NCI-H2107 (cell line): ENCODE data around the gene CNTFR.

Experiments used
- DNase-seq: peaks from one replicate; lab custom pipeline; 2025; lab: John Stamatoyannopoulos, UW

The CNTFR gene

DNA sequence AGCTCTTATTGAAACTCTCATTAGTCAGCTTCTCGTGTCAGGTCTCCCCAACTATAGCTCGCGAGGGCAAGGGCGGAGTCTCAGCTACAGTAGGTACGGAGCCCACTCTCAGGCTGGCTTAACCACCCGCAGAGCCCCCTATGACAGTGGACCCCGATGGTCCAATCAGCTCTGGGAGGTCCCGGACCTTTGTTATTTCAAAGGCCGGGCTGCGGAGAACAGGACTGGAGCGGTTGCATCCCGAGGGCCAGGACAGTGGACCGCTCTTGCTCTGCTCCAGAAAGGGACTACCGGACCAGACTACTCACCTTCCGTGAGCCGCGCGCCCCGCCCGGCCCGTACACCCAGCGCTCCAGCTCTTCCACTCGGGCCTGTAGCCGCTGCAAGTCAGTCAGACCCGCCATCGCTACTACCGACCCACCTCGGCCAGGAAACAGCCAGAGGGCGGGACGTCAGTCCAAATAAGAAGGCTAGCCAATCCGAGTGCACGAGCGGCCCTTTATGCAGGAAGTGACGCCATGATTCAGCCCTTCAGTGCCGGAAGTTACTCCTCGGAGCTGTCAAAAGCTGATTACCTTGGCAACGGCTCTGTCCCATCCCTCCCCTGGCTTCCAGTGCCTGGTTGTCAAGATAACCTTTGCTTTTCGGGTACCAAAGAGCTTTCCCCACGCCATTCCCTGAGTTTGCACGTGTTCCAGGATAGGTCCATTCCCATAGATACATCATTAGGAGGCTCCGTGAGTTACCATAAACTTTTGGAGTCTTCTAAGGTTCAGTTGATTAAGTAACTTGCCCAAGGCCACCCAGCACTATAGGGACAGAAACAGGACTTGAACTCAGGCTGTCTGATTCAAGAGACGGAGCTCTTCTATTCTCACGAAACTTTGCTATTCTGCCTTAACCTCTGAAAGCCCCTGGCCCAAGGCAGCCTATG lies 30.8 kb upstream of the CNTFR start, which contains the start of gene DCTN3:
Gene DCTN3, minus strand, starts transcription at position 435 of the 934 bp plus-strand sequence. Its CDS starts 31 bp downstream, at position 404.
- peak; percentile 91 for DNase-seq

GRCh38 chr9:34615132-34615531 lies 25.6 kb upstream of the CNTFR start:
- DNase-seq, result no peak

- peak; percentile 52 for DNase-seq
Measured at GRCh38 chr9:34612788-34613390, 23.4 kb upstream of the CNTFR start.

DNA sequence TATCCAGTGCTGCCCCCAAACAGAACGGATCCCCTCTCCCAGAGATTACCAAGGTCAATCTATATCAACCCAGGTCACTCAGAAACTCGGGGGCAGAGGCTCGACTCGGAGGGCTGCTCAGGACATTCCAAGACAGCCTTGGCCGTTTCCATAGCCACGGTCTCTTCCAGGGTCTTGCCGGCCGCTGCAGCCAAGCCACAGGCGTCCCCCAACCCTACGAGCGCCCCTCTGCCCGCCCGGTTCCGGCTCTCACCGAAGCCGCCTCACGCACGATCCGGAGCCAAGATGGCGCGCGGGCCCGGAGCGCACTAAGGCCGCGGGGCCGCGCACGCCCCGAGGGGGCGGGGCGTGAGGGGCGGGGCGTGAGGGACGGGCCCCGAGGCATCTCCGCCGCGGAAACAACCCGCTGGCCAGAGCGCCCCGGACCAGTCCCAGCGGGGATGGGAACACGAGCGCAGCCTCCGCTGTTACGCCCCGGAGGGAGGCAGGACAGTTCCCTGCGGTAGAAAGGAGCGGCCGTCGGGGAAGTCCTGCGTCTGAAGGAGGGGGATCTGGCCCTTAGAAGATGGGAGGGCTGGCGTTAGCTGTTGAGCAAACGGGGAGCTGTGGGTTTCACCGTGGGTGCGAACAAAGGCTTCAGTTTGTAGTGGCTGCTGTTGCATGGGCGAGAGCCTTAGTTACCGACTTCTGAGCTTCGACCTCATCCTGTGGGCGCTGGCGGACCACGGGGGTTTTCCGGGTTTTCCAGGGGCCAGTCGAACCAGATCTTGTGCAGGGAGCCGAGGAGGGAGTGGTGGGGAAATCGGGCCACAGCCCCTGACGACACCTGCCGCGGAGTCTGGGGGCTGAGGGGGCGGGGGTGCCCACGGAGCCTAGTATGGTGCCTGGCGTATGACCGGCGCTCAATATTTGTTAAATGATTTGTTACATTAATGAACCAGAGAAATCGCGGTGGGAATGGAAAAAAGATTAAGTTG lies 22.6 kb upstream of the CNTFR start, which contains the start of gene RPP25L:
Gene RPP25L, minus strand, starts transcription at position 287 of the 977 bp plus-strand sequence. CDS start 801 bp downstream, outside the sequence.
- peak; percentile 62 for DNase-seq

GRCh38 chr9:34611251-34611810 lies 21.8 kb upstream of the CNTFR start:
- no peak for DNase-seq

- no peak for DNase-seq
Measured at GRCh38 chr9:34610434-34611206, 21.1 kb upstream of the CNTFR start.

GRCh38 chr9:34607331-34607730 lies 17.8 kb upstream of the CNTFR start:
- no peak for DNase-seq

DNA sequence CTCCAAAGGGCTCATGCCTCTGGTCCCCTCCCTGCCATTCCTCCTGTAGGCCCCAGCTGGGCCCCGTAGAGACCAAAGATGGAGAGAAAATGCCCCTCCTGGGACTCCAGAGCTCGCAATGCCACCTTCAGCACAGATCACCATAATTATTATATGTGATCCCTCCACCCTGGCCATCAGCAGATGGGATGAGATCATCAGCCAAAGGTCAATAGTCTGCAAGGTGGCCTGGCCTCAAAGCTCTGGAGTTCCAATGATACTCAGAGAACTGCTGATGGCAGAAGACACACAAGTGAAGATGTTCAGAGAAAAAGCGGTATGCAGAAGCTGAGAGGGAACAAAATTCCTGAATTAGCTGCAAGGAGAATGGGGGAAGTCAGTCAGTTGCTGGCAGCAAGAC lies 17.4 kb upstream of the CNTFR start:
- DNase-seq, result no peak

GRCh38 chr9:34606190-34606589 lies 16.7 kb upstream of the CNTFR start:
- DNase-seq, result no peak

- peak; percentile 45 for DNase-seq
Measured at GRCh38 chr9:34603610-34604231, 14.2 kb upstream of the CNTFR start.

DNA sequence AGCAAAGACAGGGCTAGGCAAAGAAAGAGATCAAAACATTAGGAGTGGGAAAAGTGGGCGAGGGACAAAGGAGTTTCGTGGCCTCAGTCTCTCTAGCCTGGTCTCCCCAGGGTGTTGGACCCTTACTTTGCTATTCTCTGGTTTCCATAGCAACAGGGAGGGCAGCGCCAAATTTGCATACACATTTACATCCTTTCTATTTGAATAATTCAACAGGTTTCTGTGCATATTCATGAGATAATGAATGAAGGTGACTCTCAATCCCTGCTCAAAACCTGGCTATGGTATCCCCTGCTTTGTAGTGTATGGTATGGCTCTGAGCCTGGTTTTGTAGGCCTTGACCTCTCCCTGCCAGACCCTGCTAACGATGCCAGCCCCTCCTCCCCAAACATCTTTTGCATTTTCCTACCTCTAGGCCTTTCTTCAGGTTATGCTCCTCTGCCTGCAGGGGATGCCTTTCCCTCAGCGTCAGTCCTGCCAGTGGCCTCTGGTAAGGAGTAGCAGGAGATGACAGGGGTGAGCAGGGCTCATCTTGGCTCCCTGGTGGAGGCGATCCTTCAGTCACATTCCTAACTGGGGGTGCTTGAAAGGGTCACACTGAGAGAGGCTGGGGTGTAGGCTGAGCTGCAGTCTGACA lies 12.5 kb upstream of the CNTFR start:
- no peak for DNase-seq

DNA sequence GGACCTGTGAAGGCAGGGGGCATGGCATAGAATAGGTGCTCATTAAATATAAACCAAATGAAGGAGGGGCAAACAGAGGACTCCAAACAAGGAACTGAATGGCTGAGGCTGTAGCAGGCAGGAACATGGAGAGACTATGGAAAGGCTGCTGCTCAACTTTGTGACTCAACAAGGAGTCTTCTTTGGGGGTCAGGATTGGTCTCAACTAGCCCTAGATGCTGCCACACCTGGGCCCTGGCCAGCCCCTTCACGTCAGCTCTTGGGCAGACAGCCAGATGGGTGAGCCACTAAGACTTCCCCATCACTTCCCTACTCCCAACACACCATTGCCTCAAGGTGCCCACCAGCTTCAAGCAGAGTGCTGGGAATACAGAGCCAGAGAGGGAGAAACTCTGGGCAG lies 11.4 kb upstream of the CNTFR start:
- no peak for DNase-seq

- no peak for DNase-seq
Measured at GRCh38 chr9:34599546-34599945, 10.0 kb upstream of the CNTFR start.

DNA sequence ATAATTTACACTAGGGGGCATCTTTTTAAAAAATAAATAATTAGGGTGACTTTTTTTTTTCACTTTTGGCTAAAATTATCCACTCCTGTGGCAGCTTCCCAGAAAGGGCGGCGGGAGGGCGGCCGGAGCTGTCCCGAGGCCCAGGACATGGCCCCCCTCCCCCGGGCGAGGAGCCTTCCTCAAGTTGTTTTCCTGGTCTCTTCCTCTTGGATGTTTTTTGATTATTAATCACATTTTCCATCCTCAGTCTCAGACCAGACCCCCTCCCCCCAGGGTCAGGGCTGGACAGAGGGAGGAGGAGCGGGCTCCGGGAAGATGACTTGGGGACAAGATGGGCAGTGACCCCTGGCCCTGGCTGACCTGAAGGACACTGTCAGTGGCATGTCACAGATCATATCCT lies 4.7 kb upstream of the CNTFR start:
- no peak for DNase-seq

DNA sequence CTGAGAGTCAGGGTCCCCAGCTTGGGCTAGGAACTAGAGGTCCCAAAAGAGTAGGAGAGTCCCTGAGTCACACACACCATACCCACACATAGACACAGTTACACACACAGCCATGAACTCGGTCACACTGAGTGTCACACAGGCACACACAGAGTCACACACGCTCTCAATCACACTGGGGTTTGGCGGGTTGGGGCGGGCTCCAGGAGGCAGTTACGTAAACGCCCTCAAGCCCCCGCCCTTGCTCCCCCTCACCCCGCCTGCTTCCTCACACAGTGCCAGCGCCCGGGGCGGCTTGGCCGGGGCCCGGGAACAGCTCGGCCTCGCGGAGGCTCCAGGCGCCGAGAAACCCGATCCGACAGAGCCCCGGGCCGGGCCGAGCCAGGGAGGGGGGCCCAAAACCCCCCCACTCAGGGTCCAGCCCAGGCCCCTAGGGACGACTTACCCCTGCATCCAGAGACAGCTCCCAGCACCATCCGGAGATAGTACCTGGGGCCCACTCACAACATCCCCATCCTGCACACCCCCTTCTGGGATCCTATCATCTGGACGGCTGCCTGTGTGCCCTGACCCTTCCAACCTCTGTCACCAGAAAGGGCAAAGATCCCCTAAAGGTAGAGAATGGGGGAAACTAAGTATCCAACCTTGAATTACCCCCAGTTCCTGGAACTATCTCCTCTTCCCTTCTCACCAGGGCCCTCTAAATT lies 3.5 kb upstream of the CNTFR start:
- DNase-seq, result peak; percentile 43

- no peak for DNase-seq
Measured at GRCh38 chr9:34591917-34592866, 2.7 kb upstream of the CNTFR start.

DNA sequence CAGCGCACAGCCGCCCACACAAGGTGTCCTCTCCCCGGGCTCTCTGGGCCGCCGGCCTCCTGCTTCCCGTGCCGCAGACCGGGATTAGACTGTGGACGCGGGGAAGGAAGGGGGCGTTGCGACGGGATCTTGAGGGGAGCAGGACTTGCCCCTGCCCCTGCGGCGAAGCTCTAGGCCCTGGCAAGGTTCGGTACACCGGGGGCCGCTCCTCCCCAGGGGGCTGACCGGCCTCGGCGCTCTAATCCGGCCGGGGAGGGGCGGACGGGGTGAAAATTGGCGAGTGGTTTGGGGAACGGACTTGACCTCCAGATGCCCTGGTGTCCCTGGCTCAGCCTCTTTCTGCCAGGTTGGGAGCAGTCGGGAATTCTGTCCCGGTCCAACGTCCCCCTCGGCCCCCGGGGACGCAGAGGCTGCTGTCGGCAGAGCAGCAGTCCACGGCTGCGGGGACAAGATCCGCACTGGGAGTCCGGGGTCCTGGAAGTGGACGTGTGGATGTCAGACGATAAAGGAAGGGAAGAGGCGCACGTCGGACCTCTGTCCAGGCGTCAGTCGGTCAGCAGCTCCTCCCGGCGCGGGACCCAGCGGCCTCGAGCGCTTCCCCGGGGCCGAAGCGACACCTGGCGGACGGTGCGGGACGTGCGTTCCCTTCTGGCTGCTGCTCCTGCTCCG lies 1.9 kb upstream of the CNTFR start:
- peak; percentile 50 for DNase-seq
